HG02973 (cell line): Measurements from ENCODE around the gene PPP1R37.
"Not testable (repeated sequence)": the region's sequence is repeated elsewhere in the genome, so short reads cannot be mapped to it uniquely, and the experiment has no call there.

Experiments used
- ATAC-seq: cut with Tn5 transposase; IDR thresholded peaks from one replicate; pipeline ENCODE4 v1.9.1; 2021; ENCODE audit warnings: moderate library complexity; ENCODE audit not compliant: unreplicated experiment

The PPP1R37 gene

GRCh38 chr19:45113628-45114027, 20.6 kb downstream of the PPP1R37 start:
- no peak for ATAC-seq

- no peak for ATAC-seq
Observed at GRCh38 chr19:45114116-45114515, 21.1 kb downstream of the PPP1R37 start.

GRCh38 chr19:45115809-45116615, 23.0 kb downstream of the PPP1R37 start:
- ATAC-seq, result no peak

- ATAC-seq, result no peak
Observed at GRCh38 chr19:45117167-45117594, 24.2 kb downstream of the PPP1R37 start.

GRCh38 chr19:45117671-45118070, 24.7 kb downstream of the PPP1R37 start:
- no peak for ATAC-seq

- ATAC-seq, result no peak
Observed at GRCh38 chr19:45118106-45118505, 25.1 kb downstream of the PPP1R37 start.

GRCh38 chr19:45118591-45119355, 25.8 kb downstream of the PPP1R37 start:
- ATAC-seq, result not testable (repeated sequence)

- no peak for ATAC-seq
Observed at GRCh38 chr19:45119582-45119981, 26.6 kb downstream of the PPP1R37 start.

- no peak for ATAC-seq
Observed at GRCh38 chr19:45121827-45122345, 28.9 kb downstream of the PPP1R37 start.

- ATAC-seq, result no peak
Observed at GRCh38 chr19:45122832-45123231, 29.9 kb downstream of the PPP1R37 start.

GRCh38 chr19:45123440-45123850, 30.5 kb downstream of the PPP1R37 start:
- no peak for ATAC-seq

GRCh38 chr19:45124021-45124420, 31.0 kb downstream of the PPP1R37 start:
- ATAC-seq, result no peak

GRCh38 chr19:45125360-45125759, 32.4 kb downstream of the PPP1R37 start:
- ATAC-seq, result no peak

GRCh38 chr19:45125975-45126493, 33.1 kb downstream of the PPP1R37 start:
- ATAC-seq, result no peak

GRCh38 chr19:45126654-45127053, 33.7 kb downstream of the PPP1R37 start:
- ATAC-seq, result no peak

- no peak for ATAC-seq
Observed at GRCh38 chr19:45128146-45128545, 35.2 kb downstream of the PPP1R37 start.

- no peak for ATAC-seq
Observed at GRCh38 chr19:45128806-45129205, 35.8 kb downstream of the PPP1R37 start.

GRCh38 chr19:45130236-45130635, 37.3 kb downstream of the PPP1R37 start:
- ATAC-seq, result no peak

GRCh38 chr19:45130888-45131615, 38.1 kb downstream of the PPP1R37 start:
- ATAC-seq, result no peak

- no peak for ATAC-seq
Observed at GRCh38 chr19:45133661-45134060, 40.7 kb downstream of the PPP1R37 start.
